H1 (cell line): ENCODE measurements around the gene RASAL1. TPM values are rescaled to one million over a fixed set of nuclear protein-coding genes. Genes with fewer than 3 reads are reported as not detected.

ENCODE experiments used
- CTCF ChIA-PET: fragments of 300-600 bp; sonication (Branson Sonifier 250); formaldehyde crosslinking; loops from one replicate; lab custom pipeline; 2021; ENCODE audit not compliant: partially characterized antibody; lab: Charles Lee
- POLR2A ChIA-PET: fragments of 300-600 bp; sonication (Branson Sonifier 250); formaldehyde crosslinking; loops from one replicate; lab custom pipeline; 2021; ENCODE audit warnings: inconsistent platforms; ENCODE audit not compliant: partially characterized antibody; lab: Charles Lee
- DNase-seq, 2 experiments: peaks; one replicate each; pipeline versions ENCODE4 v3.0.0 to v3.0.0-alpha.2; 2010 to 2022; ENCODE audit warnings: low spot score in 2 of 2, low read depth in 1 of 2, mixed read lengths in 1 of 2
- FAIRE-seq: peaks from 2 replicates; lab custom pipeline; 2011; peaks lifted over from hg19 to GRCh38; lab: Jason Lieb, UNC
- H2AFZ ChIP-seq: 2 replicates; pipeline ENCODE4 v1.8.1; 2012; ENCODE audit warnings: low read length, inconsistent platforms
- H2AK5ac ChIP-seq: 2 replicates; pipeline ENCODE4 v1.6.1; 2013; ENCODE audit warnings: low read depth, low read length
- H2BK120ac ChIP-seq: replicated peaks from 2 replicates; pipeline ENCODE3; 2013; ENCODE audit warnings: low read depth, low read length, inconsistent platforms
- H2BK12ac ChIP-seq: 2 replicates; pipeline ENCODE4 v1.6.1; 2013; ENCODE audit warnings: low read depth, low read length
- H2BK15ac ChIP-seq: 2 replicates; pipeline ENCODE4 v1.6.1; 2013; ENCODE audit warnings: low read length
- H2BK20ac ChIP-seq: 2 replicates; pipeline ENCODE4 v1.6.1; 2013; ENCODE audit warnings: low read length
- H2BK5ac ChIP-seq: 2 replicates; pipeline ENCODE4 v1.6.1; 2013; ENCODE audit warnings: low read depth, low read length
- H3K14ac ChIP-seq: 2 replicates; pipeline ENCODE4 v1.6.1; 2013; ENCODE audit warnings: inconsistent platforms; ENCODE audit not compliant: insufficient read length
- H3K18ac ChIP-seq: 2 replicates; pipeline ENCODE4 v1.6.1; 2013; ENCODE audit warnings: low read length; ENCODE audit errors: extremely low read depth
- H3K23ac ChIP-seq: 2 replicates; pipeline ENCODE4 v1.6.1; 2013; ENCODE audit warnings: inconsistent platforms; ENCODE audit not compliant: insufficient read length
- H3K23me2 ChIP-seq: 2 replicates; pipeline ENCODE4 v1.6.1; 2013; ENCODE audit warnings: low read depth, low read length
- H3K27ac ChIP-seq: 2 replicates; pipeline ENCODE4 v1.6.1; 2011; ENCODE audit warnings: low read depth, low read length, inconsistent platforms
- H3K27me3 ChIP-seq, 4 experiments: replicated peaks in 1 of 4; 1 replicate in 1 of 4; 2 replicates in 3 of 4; pipeline versions ENCODE4 v1.6.1 to v1.8.1; 2011 to 2013; ENCODE audit warnings: low read length in 3 of 4, mild to moderate bottlenecking in 3 of 4, inconsistent platforms in 2 of 4, mixed read lengths in 2 of 4, moderate library complexity in 1 of 4; ENCODE audit not compliant: control insufficient read depth in 3 of 4, insufficient read depth in 3 of 4; ENCODE audit errors: extremely low read depth in 1 of 4
- H3K36me3 ChIP-seq, 4 experiments: 2 replicates each; pipeline versions ENCODE4 v1.6.1 to v1.8.1; 2011 to 2013; ENCODE audit warnings: mild to moderate bottlenecking in 4 of 4, low read length in 3 of 4, moderate library complexity in 2 of 4, control low read depth in 1 of 4, inconsistent platforms in 1 of 4; ENCODE audit not compliant: insufficient read depth in 4 of 4, control insufficient read depth in 2 of 4
- H3K4ac ChIP-seq: replicated peaks from 2 replicates; pipeline ENCODE3; 2013; ENCODE audit warnings: low read length, low read depth, mixed read lengths, inconsistent platforms; ENCODE audit not compliant: insufficient read length
- H3K4me1 ChIP-seq, 4 experiments: replicated peaks in 1 of 4; 1 replicate in 1 of 4; 2 replicates in 3 of 4; pipeline versions ENCODE4 v1.6.1 to v1.8.1; 2011 to 2013; ENCODE audit warnings: low read length in 3 of 4, inconsistent platforms in 2 of 4, mixed read lengths in 1 of 4; ENCODE audit not compliant: insufficient read depth in 4 of 4, control insufficient read depth in 3 of 4
- H3K4me2 ChIP-seq, 2 experiments: 2 replicates each; pipeline versions ENCODE4 v1.6.1 to v1.8.1; 2011 to 2013; ENCODE audit warnings: low read depth in 2 of 2, low read length in 2 of 2, control low read depth in 1 of 2, inconsistent platforms in 1 of 2, mild to moderate bottlenecking in 1 of 2; ENCODE audit not compliant: insufficient read depth in 1 of 2
- H3K4me3 ChIP-seq, 4 experiments: fragments of 200-600, 300-600 bp in 1 of 4; sonication (generic), shearing (Covaris generic), sonication (Bioruptor Twin) in 1 of 4; 2 replicates each; pipeline versions ENCODE4 v1.5.1 to v1.8.1; 2011 to 2016; ENCODE audit warnings: low read length in 4 of 4, low read depth in 3 of 4, control low read depth in 2 of 4, inconsistent platforms in 2 of 4, mild to moderate bottlenecking in 2 of 4, mixed read lengths in 1 of 4, moderate library complexity in 1 of 4; ENCODE audit not compliant: insufficient read depth in 2 of 4; ENCODE audit errors: extremely low read depth in 1 of 4
- H3K56ac ChIP-seq: replicated peaks from 2 replicates; pipeline ENCODE3; 2013; ENCODE audit warnings: low read depth, mild to moderate bottlenecking, mixed read lengths, low read length, inconsistent platforms; ENCODE audit not compliant: insufficient read length
- H3K79me1 ChIP-seq: 2 replicates; pipeline ENCODE4 v1.6.1; 2013; ENCODE audit warnings: low read depth, low read length, control low read depth
- H3K79me2 ChIP-seq, 2 experiments: 2 replicates each; pipeline versions ENCODE4 v1.6.1 to v1.8.1; 2012 to 2013; ENCODE audit warnings: low read length in 2 of 2, mild to moderate bottlenecking in 2 of 2, inconsistent platforms in 1 of 2; ENCODE audit not compliant: insufficient read depth in 2 of 2, control insufficient read depth in 1 of 2
- H3K9ac ChIP-seq, 4 experiments: replicated peaks in 1 of 4; 1 replicate in 1 of 4; 2 replicates in 3 of 4; pipeline versions ENCODE4 v1.6.1 to v1.8.1; 2011 to 2013; ENCODE audit warnings: low read depth in 3 of 4, low read length in 3 of 4, control low read depth in 2 of 4, mild to moderate bottlenecking in 2 of 4, moderate library complexity in 2 of 4, inconsistent platforms in 1 of 4; ENCODE audit errors: extremely low read depth in 1 of 4
- H3K9me3 ChIP-seq, 2 experiments: 2 replicates each; pipeline versions ENCODE4 v1.6.1 to v1.8.1; 2012 to 2013; ENCODE audit warnings: mild to moderate bottlenecking in 2 of 2, moderate library complexity in 2 of 2, control low read depth in 1 of 2, inconsistent platforms in 1 of 2, low read depth in 1 of 2, low read length in 1 of 2, mixed read lengths in 1 of 2; ENCODE audit not compliant: insufficient read depth in 2 of 2
- H4K20me1 ChIP-seq, 2 experiments: replicated peaks in 1 of 2; 2 replicates each; pipeline versions ENCODE3 to v1.8.1; 2011 to 2013; ENCODE audit warnings: inconsistent platforms in 2 of 2, low read length in 2 of 2, mild to moderate bottlenecking in 1 of 2; ENCODE audit not compliant: insufficient read depth in 2 of 2, control insufficient read depth in 1 of 2
- H4K5ac ChIP-seq: 2 replicates; pipeline ENCODE4 v1.6.1; 2013; ENCODE audit warnings: low read length, low read depth, mixed read lengths, inconsistent platforms; ENCODE audit not compliant: insufficient read length
- H4K8ac ChIP-seq: 2 replicates; pipeline ENCODE4 v1.8.0; 2013; ENCODE audit warnings: mild to moderate bottlenecking, moderate library complexity, low read length, inconsistent platforms; ENCODE audit not compliant: insufficient read depth; ENCODE audit errors: extremely low read depth
- H4K91ac ChIP-seq: replicated peaks from 2 replicates; pipeline ENCODE3; 2013; ENCODE audit warnings: low read length, mixed read lengths, inconsistent platforms; ENCODE audit not compliant: insufficient read length
- BACH1 ChIP-seq: IDR thresholded peaks from 2 replicates; pipeline ENCODE4 v1.6.1; 2012; ENCODE audit warnings: low read length, improper control_type of control experiment
- FOSL1 ChIP-seq: IDR thresholded peaks from 2 replicates; pipeline ENCODE4 v1.6.1; 2011; ENCODE audit warnings: mild to moderate bottlenecking, low read depth, low read length, moderate library complexity; ENCODE audit not compliant: insufficient read depth
- KDM4A ChIP-seq: IDR thresholded peaks from one replicate; pipeline ENCODE4 v1.7.1; 2012; ENCODE audit warnings: low read depth, mild to moderate bottlenecking, moderate library complexity, low read length, inconsistent platforms; ENCODE audit not compliant: severe bottlenecking
- KDM5A ChIP-seq: fragments of 200-600 bp; IDR thresholded peaks from 2 replicates; pipeline ENCODE4 v1.7.1; 2012; ENCODE audit warnings: mild to moderate bottlenecking, low read length, inconsistent platforms, mixed read lengths
- POLR2A ChIP-seq, 2 experiments: IDR thresholded peaks; 1 replicate in 1 of 2; 2 replicates in 1 of 2; pipeline ENCODE4 v1.6.1; 2011; ENCODE audit warnings: low read depth in 2 of 2, low read length in 2 of 2, mild to moderate bottlenecking in 2 of 2; ENCODE audit errors: control extremely low read depth in 1 of 2
- POU5F1 ChIP-seq: IDR thresholded peaks from 2 replicates; pipeline ENCODE4 v1.6.1; 2011; ENCODE audit warnings: low read depth, mild to moderate bottlenecking, low read length, moderate library complexity
- RFX5 ChIP-seq: IDR thresholded peaks from 2 replicates; pipeline ENCODE4 v1.6.1; 2011; ENCODE audit warnings: low read depth, low read length, improper control_type of control experiment, borderline replicate concordance
- WGBS, 2 experiments: shearing (Covaris generic) in 1 of 2; methylation state at CpG; one replicate each; pipeline versions ENCODE4 v1.1.6 to v1.1.7; 2013 to 2015; ENCODE audit warnings: low lambda C conversion rate in 2 of 2, mixed read lengths in 2 of 2, inconsistent platforms in 1 of 2, low coverage in 1 of 2, missing lambda C conversion rate in 1 of 2; ENCODE audit not compliant: insufficient replicate concordance in 2 of 2, insufficient coverage in 1 of 2, insufficient read length in 1 of 2; ENCODE audit errors: extremely low coverage in 1 of 2, missing lambda C conversion rate in 1 of 2; 5-methylcytosine and 5-hydroxymethylcytosine counted together
- polyA plus RNA-seq, 7 experiments: library from polyadenylated mRNA; depleted of rRNA in 3 of 7; stranded (reverse) in 5 of 7; unstranded in 2 of 7; fragments of >200 nt in 5 of 7; fragments of 200-250 nt in 2 of 7; gene quantifications; 1 replicate in 5 of 7; 2 replicates in 1 of 7; 4 replicates in 1 of 7; pipeline versions ENCODE4 v1.2.1 to v1.2.3, GENCODE V29; 2011 to 2013; ENCODE audit warnings: missing spikeins in 2 of 7, mixed read lengths in 2 of 7
- total RNA-seq: library from RNA; stranded (reverse); fragmentation: NEBNext Ultra II Directional; extraction: Animal tissue kit (Norgen Biotek cat#: 25700); gene quantifications from 2 replicates; pipeline ENCODE4 v1.2.1, GENCODE V29; 2021
- TF ChIP-seq, protein P1 (sequence below): IDR thresholded peaks from 2 replicates; pipeline ENCODE4 v1.6.1; 2012; ENCODE audit warnings: inconsistent platforms

RASAL1 gene
- total and polyA plus RNA-seq, 2 of the 8 experiments (the other 6 are each of a cell fraction or from before 2014, with no cell fraction given) = 3.7 to 5.0 TPM

DNA sequence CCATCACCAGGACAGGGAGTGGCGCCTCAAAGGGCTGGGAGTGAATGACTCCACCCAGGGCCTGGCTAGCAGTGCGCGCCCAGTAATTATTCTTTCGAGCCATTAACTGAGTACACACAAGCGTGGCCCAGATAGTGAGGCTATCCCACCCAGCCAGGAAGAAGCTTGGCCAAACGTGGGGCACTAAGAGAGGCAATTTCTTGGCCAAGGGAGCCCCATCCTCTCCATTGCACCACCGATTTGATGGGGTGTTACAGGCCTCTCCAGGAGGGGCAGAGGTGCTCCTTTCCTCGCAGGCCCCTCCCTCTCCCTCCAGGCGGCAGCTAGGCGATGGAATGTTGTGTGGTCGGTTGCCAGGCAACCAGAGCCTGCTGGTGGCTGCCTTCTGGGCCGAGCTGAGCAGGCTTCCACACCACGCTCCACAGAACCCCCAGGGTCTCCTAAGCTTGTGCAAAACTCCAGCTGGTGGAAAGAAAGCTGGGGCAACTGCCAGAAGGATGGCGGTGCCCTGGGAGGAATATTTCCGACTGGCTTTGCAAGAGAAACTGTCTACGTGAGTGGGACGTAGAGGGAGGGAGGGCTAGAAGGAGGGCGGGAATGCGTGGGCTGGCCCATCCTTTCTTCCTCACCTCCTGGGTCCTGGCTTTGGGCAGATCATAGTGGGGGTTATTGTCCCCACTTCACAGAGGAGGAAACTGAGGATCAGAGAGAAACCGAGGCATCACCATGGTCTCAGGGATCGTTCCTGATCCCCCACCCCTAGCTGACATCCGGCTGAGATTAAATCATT, 14.0 kb upstream of the RASAL1 start, which contains the start of gene CFAP73:
TSS of gene CFAP73 (plus strand) at position 364 of the 790 bp plus-strand sequence. CDS start at position 498, 134 bp downstream.
- Histone ChIP-seq H2BK20ac (peak within 1 kb of the TSS; percentile 48; the same call in 1 of the 2 replicates), H3K4me3 (peak within 1 kb of the TSS in 2 of 4 experiments; percentile 14 to 51; a peak in 5 of 8 replicates), H4K91ac (peak within 1 kb of the TSS; percentile 26), H4K20me1 (no peaks in the 10 kb centered on the region), H4K5ac (no peak within 1 kb of the TSS), H2BK5ac (peak within 1 kb of the TSS; percentile 35), H3K4ac (no peak within 1 kb of the TSS), H2AFZ (peak within 1 kb of the TSS; percentile 74; the same call in 1 of the 2 replicates), H3K56ac (no peak within 1 kb of the TSS), H2BK120ac (no peak within 1 kb of the TSS), H4K8ac (0 out of 2 replicates have a peak within 1 kb of the TSS, but pooled peaks have one; percentile 31), H3K4me2 (peak within 1 kb of the TSS; percentile 57 to 59), H3K9ac (no peak within 1 kb of the TSS; a peak in 1 of 7 replicates), H3K27me3 (peaks cover 1 to 30% (median 24%) of the 10 kb centered on the region in 4 experiments), H3K27ac (no peak within 1 kb of the TSS), H3K9me3 (no peaks in the 10 kb centered on the region), H3K14ac (no peak within 1 kb of the TSS), H2BK12ac (peak within 1 kb of the TSS; percentile 84), H2BK15ac (peak within 1 kb of the TSS; percentile 97; the same call in 1 of the 2 replicates), H2AK5ac (no peak within 1 kb of the TSS; the same call in 1 of the 2 replicates), H3K4me1 (peaks cover 7 to 19% (median 18%) of the 10 kb centered on the region in 4 experiments), H3K79me1 (no peaks in the 10 kb centered on the region), H3K23ac (no peak within 1 kb of the TSS), H3K23me2 (peaks cover 10% of the 10 kb centered on the region; the same call in 1 of the 2 replicates), H3K79me2 (no peaks in the 10 kb centered on the region), H3K36me3 (no peaks in the 10 kb centered on the region), H3K18ac (no peak within 1 kb of the TSS; the same call in 1 of the 2 replicates)
- WGBS, 2 experiments = 37% methylated on average over 20 of the region's 22 CpGs; no CpG with 5 or more reads in 1 of the 2 experiments
- CTCF ChIA-PET = interaction anchor here (0.8 to 7.9 kb wide), 14 partner anchors 10 to 276 kb away, joined by 3 to 51 read pairs (median 4); partner anchors contain the start of gene RASAL1
- FAIRE-seq (peak; percentile 68), DNase-seq (peak; percentile 79 to 89)
- POLR2A ChIA-PET = interaction anchor here (0.8 to 1.7 kb wide), 7 partner anchors 9 to 36 kb away, joined by 3 to 12 read pairs (median 4); partner anchors contain the start of genes DDX54 and RITA1
- TF ChIP-seq KDM5A (no peak), POU5F1 (no peak), POLR2A (IDR thresholded peaks at IDR 0.05; ENCODE audit: control extremely low read depth in 1 of 2, low read depth in 2 of 2, low read length in 2 of 2) (no peak), KDM4A (no peak), BACH1 (peak; percentile 6; the same call in 1 of the 2 replicates), FOSL1 (no peak), RFX5 (no peak)
- TF ChIP-seq, protein P1, sequence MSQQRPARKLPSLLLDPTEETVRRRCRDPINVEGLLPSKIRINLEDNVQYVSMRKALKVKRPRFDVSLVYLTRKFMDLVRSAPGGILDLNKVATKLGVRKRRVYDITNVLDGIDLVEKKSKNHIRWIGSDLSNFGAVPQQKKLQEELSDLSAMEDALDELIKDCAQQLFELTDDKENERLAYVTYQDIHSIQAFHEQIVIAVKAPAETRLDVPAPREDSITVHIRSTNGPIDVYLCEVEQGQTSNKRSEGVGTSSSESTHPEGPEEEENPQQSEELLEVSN = no peak
